ENCODE data around the gene FARS2.

GRCh38 chr6:5765141-5765760, 503.9 kb downstream of the FARS2 start:
- TF ChIP-seq FOXM1 (IDR thresholded peaks at IDR 0.05; ENCODE audit: low read depth), result no peak
- no peak for TF ChIP-seq FOSL2 (IDR thresholded peaks at IDR 0.05; ENCODE audit: borderline replicate concordance, low read depth)
- no peak for TF ChIP-seq RCOR1 (IDR thresholded peaks at IDR 0.05; ENCODE audit: low read length)
- no peak for TF ChIP-seq CHD2 (IDR thresholded peaks at IDR 0.05; ENCODE audit: low read length, partially characterized antibody)
- TF ChIP-seq EZH2phosphoT487 (IDR thresholded peaks at IDR 0.05; ENCODE audit: borderline replicate concordance, low read depth), result no peak
- TF ChIP-seq, protein P1, sequence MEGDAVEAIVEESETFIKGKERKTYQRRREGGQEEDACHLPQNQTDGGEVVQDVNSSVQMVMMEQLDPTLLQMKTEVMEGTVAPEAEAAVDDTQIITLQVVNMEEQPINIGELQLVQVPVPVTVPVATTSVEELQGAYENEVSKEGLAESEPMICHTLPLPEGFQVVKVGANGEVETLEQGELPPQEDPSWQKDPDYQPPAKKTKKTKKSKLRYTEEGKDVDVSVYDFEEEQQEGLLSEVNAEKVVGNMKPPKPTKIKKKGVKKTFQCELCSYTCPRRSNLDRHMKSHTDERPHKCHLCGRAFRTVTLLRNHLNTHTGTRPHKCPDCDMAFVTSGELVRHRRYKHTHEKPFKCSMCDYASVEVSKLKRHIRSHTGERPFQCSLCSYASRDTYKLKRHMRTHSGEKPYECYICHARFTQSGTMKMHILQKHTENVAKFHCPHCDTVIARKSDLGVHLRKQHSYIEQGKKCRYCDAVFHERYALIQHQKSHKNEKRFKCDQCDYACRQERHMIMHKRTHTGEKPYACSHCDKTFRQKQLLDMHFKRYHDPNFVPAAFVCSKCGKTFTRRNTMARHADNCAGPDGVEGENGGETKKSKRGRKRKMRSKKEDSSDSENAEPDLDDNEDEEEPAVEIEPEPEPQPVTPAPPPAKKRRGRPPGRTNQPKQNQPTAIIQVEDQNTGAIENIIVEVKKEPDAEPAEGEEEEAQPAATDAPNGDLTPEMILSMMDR (IDR thresholded peaks at IDR 0.05), result no peak
- TF ChIP-seq ELF1 (IDR thresholded peaks at IDR 0.05), result no peak
- no peak for TF ChIP-seq POLR2AphosphoS5 (IDR thresholded peaks at IDR 0.05; ENCODE audit: low read depth, low read length)
- no peak for TF ChIP-seq SMC3 (IDR thresholded peaks at IDR 0.05; ENCODE audit: low read depth, low read length)
- TF ChIP-seq, protein P2, sequence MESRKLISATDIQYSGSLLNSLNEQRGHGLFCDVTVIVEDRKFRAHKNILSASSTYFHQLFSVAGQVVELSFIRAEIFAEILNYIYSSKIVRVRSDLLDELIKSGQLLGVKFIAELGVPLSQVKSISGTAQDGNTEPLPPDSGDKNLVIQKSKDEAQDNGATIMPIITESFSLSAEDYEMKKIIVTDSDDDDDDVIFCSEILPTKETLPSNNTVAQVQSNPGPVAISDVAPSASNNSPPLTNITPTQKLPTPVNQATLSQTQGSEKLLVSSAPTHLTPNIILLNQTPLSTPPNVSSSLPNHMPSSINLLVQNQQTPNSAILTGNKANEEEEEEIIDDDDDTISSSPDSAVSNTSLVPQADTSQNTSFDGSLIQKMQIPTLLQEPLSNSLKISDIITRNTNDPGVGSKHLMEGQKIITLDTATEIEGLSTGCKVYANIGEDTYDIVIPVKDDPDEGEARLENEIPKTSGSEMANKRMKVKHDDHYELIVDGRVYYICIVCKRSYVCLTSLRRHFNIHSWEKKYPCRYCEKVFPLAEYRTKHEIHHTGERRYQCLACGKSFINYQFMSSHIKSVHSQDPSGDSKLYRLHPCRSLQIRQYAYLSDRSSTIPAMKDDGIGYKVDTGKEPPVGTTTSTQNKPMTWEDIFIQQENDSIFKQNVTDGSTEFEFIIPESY (IDR thresholded peaks at IDR 0.05; ENCODE audit: borderline replicate concordance, low read depth), result no peak
- TF ChIP-seq, protein P3, sequence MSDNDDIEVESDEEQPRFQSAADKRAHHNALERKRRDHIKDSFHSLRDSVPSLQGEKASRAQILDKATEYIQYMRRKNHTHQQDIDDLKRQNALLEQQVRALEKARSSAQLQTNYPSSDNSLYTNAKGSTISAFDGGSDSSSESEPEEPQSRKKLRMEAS (IDR thresholded peaks at IDR 0.05; ENCODE audit: low read depth), result no peak
- TF ChIP-seq GABPA (IDR thresholded peaks at IDR 0.05; ENCODE audit: low read depth), result no peak
- TF ChIP-seq TCF12 (IDR thresholded peaks at IDR 0.05), result no peak
- no peak for TF ChIP-seq MEF2A (IDR thresholded peaks at IDR 0.05; ENCODE audit: borderline replicate concordance, low read depth)
